Cardiac septum (tissue), 1 donor: ENCODE data around the gene C2orf76. TPM values are rescaled to one million over a fixed set of nuclear protein-coding genes. Genes with fewer than 3 reads are reported as not detected.
"Not testable (repeated sequence)": the region's sequence is repeated elsewhere in the genome, so short reads cannot be mapped to it uniquely, and the experiment has no call there.

Source experiments
- DNase-seq: peaks from one replicate; pipeline ENCODE4 v3.0.0-alpha.2; 2020; ENCODE audit warnings: low spot score
- intact Hi-C: fragments of 100-400 bp; cut with DNase I; formaldehyde crosslinking; loops from one replicate; pipeline ENCODE4 v1.14.0; 2022
- long read RNA-seq: library from polyadenylated mRNA; unstranded; transcript quantifications from one replicate; pipeline ENCODE4 v2.0.0, GENCODE V29; 2021
- total RNA-seq: library from RNA; stranded (reverse); fragmentation: NEBNext Ultra II Directional; extraction: Animal tissue kit (Norgen Biotek cat#: 25700); gene quantifications from one replicate; pipeline ENCODE4 v1.2.1, GENCODE V29; 2021
- donor health status: DM: no; HTN: no; CAD: no.

C2orf76 gene
- total RNA-seq, result 11.7 TPM
- long read RNA-seq, partial matches to known transcripts, result 3 of 6 reads
- long read RNA-seq, other reads (novel, unspliced or antisense), result 2 of 6 reads

GRCh38 chr2:119366649-119367471 is at the start of gene C2orf76, which contains the start of gene DBI:
Gene C2orf76, minus strand, starts transcription at chr2:119366834. Its CDS starts 26,875 bp downstream, at chr2:119339959.
Gene DBI, plus strand, starts transcription at chr2:119366977. Its CDS starts 75 bp downstream, at chr2:119367052.
- intact Hi-C loops, result loop anchor here (5.0 kb wide), 1 partner anchor 55 kb away; no protein-coding TSS in a partner anchor
- peak; percentile 99 for DNase-seq

GRCh38 chr2:119415630-119416029 is 49.0 kb upstream of the C2orf76 start:
- no peak for DNase-seq
- intact Hi-C loops, result no loop called here

GRCh38 chr2:119414894-119415293 is 48.3 kb upstream of the C2orf76 start:
- intact Hi-C loops, result no loop called here
- DNase-seq, result no peak

- DNase-seq, result no peak
- intact Hi-C loops, result no loop called here
Observed at GRCh38 chr2:119409506-119409905, 42.9 kb upstream of the C2orf76 start.

GRCh38 chr2:119408221-119408619 is 41.6 kb upstream of the C2orf76 start:
- no peak for DNase-seq
- intact Hi-C loops, result no loop called here

- intact Hi-C loops, result loop anchor here (1.0 kb wide), 2 partner anchors 68 to 253 kb away; no protein-coding TSS in a partner anchor
- DNase-seq, result no peak
Observed at GRCh38 chr2:119407430-119408220, 41.0 kb upstream of the C2orf76 start.

GRCh38 chr2:119405151-119405550 is 38.5 kb upstream of the C2orf76 start:
- intact Hi-C loops, result no loop called here
- DNase-seq, result no peak

GRCh38 chr2:119403618-119404017 is 37.0 kb upstream of the C2orf76 start:
- intact Hi-C loops, result loop anchor here (2.0 kb wide), 1 partner anchor 91 kb away; no protein-coding TSS in a partner anchor
- DNase-seq, result not testable (repeated sequence)

GRCh38 chr2:119402645-119403560 is 36.3 kb upstream of the C2orf76 start:
- DNase-seq, result peak; percentile 79
- intact Hi-C loops, result loop anchor here (2.0 kb wide), 1 partner anchor 90 kb away; no protein-coding TSS in a partner anchor

- intact Hi-C loops, result loop anchor here (2.0 kb wide), 1 partner anchor 89 kb away; no protein-coding TSS in a partner anchor
- DNase-seq, result no peak
Observed at GRCh38 chr2:119402106-119402505, 35.5 kb upstream of the C2orf76 start.

- intact Hi-C loops, result no loop called here
- DNase-seq, result no peak
Observed at GRCh38 chr2:119397196-119397595, 30.6 kb upstream of the C2orf76 start.

GRCh38 chr2:119393971-119394748 is 27.5 kb upstream of the C2orf76 start:
- no peak for DNase-seq
- intact Hi-C loops, result no loop called here

- intact Hi-C loops, result no loop called here
- DNase-seq, result peak; percentile 64
Observed at GRCh38 chr2:119389615-119390306, 23.1 kb upstream of the C2orf76 start.

GRCh38 chr2:119387381-119388129 is 20.9 kb upstream of the C2orf76 start:
- intact Hi-C loops, result no loop called here
- peak; percentile 76 for DNase-seq

- intact Hi-C loops, result no loop called here
Observed at GRCh38 chr2:119385466-119385865, 18.8 kb upstream of the C2orf76 start.

GRCh38 chr2:119384971-119385370 is 18.3 kb upstream of the C2orf76 start:
- DNase-seq, result peak; percentile 53
- intact Hi-C loops, result no loop called here

More at GRCh38 chr2:119385466-119385865, 18.8 kb upstream of the C2orf76 start:
- no peak for DNase-seq
